HEK293T (cell line): ENCODE measurements around the gene ACCSL.

Experiments used
- CTCF ChIA-PET: fragments of 350-600 bp; formaldehyde crosslinking; extraction: SDS; loops from one replicate; lab custom pipeline; 2021; ENCODE audit warnings: antibody characterized with exemption, inconsistent platforms; lab: Yijun Ruan, JAX
- POLR2A ChIA-PET: fragments of 350-600 bp; formaldehyde crosslinking; extraction: SDS; loops from one replicate; lab custom pipeline; 2020; ENCODE audit warnings: antibody characterized with exemption, inconsistent platforms; lab: Yijun Ruan, JAX
- DNase-seq: peaks from one replicate; pipeline ENCODE4 v3.0.0; 2012; ENCODE audit warnings: mixed read lengths; ENCODE audit errors: extremely low spot score
- ARNT ChIP-seq: fragments of 450-650 bp; IDR thresholded peaks from 2 replicates; pipeline ENCODE4 v1.6.1; 2017; ENCODE audit warnings: mild to moderate bottlenecking
- BHLHE40 ChIP-seq: fragments of 450-650 bp; IDR thresholded peaks from 2 replicates; pipeline ENCODE4 v1.6.1; 2016; ENCODE audit warnings: mild to moderate bottlenecking, moderate library complexity, borderline replicate concordance
- CTBP1 ChIP-seq: fragments of 450-650 bp; IDR thresholded peaks from 2 replicates; pipeline ENCODE4 v1.6.1; 2016; ENCODE audit warnings: borderline replicate concordance
- ELF4 ChIP-seq: fragments of 450-650 bp; IDR thresholded peaks from 2 replicates; pipeline ENCODE4 v1.6.1; 2017; ENCODE audit warnings: antibody characterized with exemption
- FOXA1 ChIP-seq: fragments of 450-650 bp; IDR thresholded peaks from 2 replicates; pipeline ENCODE4 v1.6.1; 2016; ENCODE audit warnings: mild to moderate bottlenecking
- FOXK2 ChIP-seq: fragments of 450-650 bp; IDR thresholded peaks from 2 replicates; pipeline ENCODE4 v1.6.1; 2016; ENCODE audit warnings: mild to moderate bottlenecking
- FOXM1 ChIP-seq: fragments of 450-650 bp; IDR thresholded peaks from 2 replicates; pipeline ENCODE4 v1.6.1; 2017; ENCODE audit warnings: mild to moderate bottlenecking, borderline replicate concordance
- HDGF ChIP-seq: fragments of 450-650 bp; IDR thresholded peaks from 2 replicates; pipeline ENCODE4 v1.6.1; 2017; ENCODE audit warnings: antibody characterized with exemption, borderline replicate concordance
- L3MBTL2 ChIP-seq: fragments of 450-650 bp; conservative IDR thresholded peaks from 2 replicates; pipeline ENCODE4 v1.6.1; 2016; ENCODE audit warnings: mild to moderate bottlenecking
- LEF1 ChIP-seq: fragments of 450-650 bp; IDR thresholded peaks from 2 replicates; pipeline ENCODE4 v1.6.1; 2017; ENCODE audit warnings: mild to moderate bottlenecking, borderline replicate concordance
- NFRKB ChIP-seq: fragments of 450-650 bp; IDR thresholded peaks from 2 replicates; pipeline ENCODE4 v1.6.1; 2016; ENCODE audit warnings: mild to moderate bottlenecking, moderate library complexity
- PKNOX1 ChIP-seq: fragments of 450-650 bp; IDR thresholded peaks from 2 replicates; pipeline ENCODE4 v1.6.1; 2016
- SP1 ChIP-seq: fragments of 450-650 bp; IDR thresholded peaks from 2 replicates; pipeline ENCODE4 v1.6.1; 2017
- SUZ12 ChIP-seq: fragments of 450-650 bp; IDR thresholded peaks from 2 replicates; pipeline ENCODE4 v1.6.1; 2016; ENCODE audit warnings: mild to moderate bottlenecking
- TARDBP ChIP-seq: fragments of 450-650 bp; IDR thresholded peaks from 2 replicates; pipeline ENCODE4 v1.6.1; 2016
- ZNF384 ChIP-seq: fragments of 450-650 bp; IDR thresholded peaks from 2 replicates; pipeline ENCODE4 v1.6.1; 2016

Gene ACCSL

GRCh38 chr11:44047931-44048431 is at the start of gene ACCSL:
TSS of gene ACCSL (plus strand) at chr11:44047981. CDS start at chr11:44048037, 56 bp downstream.
- DNase-seq = no peak
- TF ChIP-seq TARDBP (no peak), BHLHE40 (no peak), FOXK2 (no peak), ZNF384 (no peak), HDGF (no peak), L3MBTL2 (no peak), NFRKB (no peak), ELF4 (no peak), PKNOX1 (no peak), FOXA1 (no peak), SUZ12 (no peak), CTBP1 (no peak), FOXM1 (no peak), ARNT (no peak), LEF1 (no peak), SP1 (no peak)
- ChIA-PET CTCF (no interaction called here), POLR2A (no interaction called here)

DNA sequence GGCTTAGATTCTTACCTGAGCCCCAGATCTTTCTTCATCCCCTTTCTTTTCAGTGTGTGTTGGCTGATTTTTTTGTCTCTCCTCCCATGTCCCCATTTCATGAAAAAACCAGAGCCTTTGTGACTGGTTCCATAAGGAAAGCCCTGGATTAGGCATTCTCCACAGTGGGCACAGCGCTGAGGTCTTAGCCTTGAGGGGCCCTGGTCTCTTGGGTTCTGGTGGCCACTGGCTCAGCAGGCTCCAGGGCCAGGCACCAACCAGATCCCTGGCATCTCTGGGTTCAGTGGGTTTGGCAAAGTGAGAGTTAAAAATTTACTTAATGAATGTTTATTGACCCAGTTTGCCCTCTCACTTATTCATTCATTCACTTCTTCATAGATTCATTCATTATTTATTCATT is 49.5 kb upstream of the ACCSL start:
- POLR2A ChIA-PET = no interaction called here
- CTCF ChIA-PET = no interaction called here
- DNase-seq = no peak
- TF ChIP-seq TARDBP (no peak), ZNF384 (no peak)

DNA sequence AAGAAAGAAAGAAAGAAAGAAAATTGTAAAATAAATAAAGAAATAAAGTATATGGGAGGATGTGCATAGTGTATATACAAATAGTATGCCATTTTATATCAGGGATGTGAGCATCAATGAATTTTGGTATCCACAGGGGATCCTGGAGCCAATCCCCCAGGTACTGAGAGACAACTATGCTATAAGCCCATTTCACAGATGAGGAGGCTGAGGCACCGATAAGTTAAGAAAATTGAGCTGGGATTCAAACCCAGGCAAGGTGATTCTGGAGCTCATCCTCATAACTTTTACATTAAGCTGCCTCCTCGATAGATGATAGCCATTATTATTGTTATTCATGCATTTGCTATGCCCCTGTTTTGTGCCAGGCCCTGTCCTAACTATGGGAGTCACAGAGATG is 47.0 kb upstream of the ACCSL start:
- POLR2A ChIA-PET = no interaction called here
- no peak for DNase-seq
- TF ChIP-seq L3MBTL2 = no peak
- TF ChIP-seq ELF4 = no peak
- no peak for TF ChIP-seq FOXA1
- TF ChIP-seq BHLHE40 = no peak
- no peak for TF ChIP-seq HDGF
- TF ChIP-seq NFRKB = no peak
- TF ChIP-seq CTBP1 = no peak
- TF ChIP-seq FOXM1 = no peak
- no peak for TF ChIP-seq TARDBP
- TF ChIP-seq SP1 = no peak
- CTCF ChIA-PET = no interaction called here

GRCh38 chr11:44002191-44003093 is 45.3 kb upstream of the ACCSL start:
- no peak for DNase-seq
- TF ChIP-seq FOXK2 = no peak
- TF ChIP-seq SUZ12 = no peak
- ChIA-PET CTCF (no interaction called here), POLR2A (no interaction called here)

DNA sequence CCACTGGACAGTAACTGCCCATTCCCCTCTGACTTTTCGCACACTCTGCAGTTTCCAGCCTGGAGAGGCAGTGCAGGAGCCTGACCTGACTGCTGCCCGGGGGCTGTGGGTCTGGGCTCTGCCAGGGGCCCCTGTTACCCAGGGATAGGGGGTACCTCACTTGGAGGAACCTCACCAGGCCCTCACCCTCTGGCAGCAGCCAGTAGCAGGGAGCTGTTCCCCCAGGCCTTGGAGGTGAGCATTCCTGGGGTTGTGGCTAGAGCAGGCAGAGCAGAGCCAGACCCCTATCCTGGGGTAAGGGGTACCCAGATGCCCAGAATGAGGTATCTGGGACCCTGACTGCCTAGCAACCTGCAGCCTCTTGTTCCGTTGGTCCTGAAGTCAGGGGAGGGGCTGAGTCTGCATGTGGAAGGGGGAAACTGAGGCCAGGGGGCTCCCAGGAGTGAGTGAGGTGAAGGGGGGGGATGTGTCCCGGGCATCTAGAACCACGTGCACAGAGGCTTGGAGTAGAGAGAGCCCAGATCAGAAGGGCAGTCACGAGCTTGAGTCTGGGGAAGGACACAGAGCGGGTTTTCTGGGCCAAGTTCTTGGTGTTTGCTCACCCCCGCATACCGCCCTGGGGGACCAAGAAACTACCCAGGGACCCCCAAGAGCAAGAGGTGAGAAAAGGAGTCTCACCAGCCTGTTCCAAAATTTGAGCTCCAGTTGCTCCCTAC is 43.9 kb upstream of the ACCSL start:
- no peak for DNase-seq
- ChIA-PET CTCF (no interaction called here), POLR2A (no interaction called here)
- no peak for TF ChIP-seq BHLHE40
- TF ChIP-seq SUZ12 = no peak
- no peak for TF ChIP-seq PKNOX1
- no peak for TF ChIP-seq NFRKB
- no peak for TF ChIP-seq HDGF
- TF ChIP-seq ELF4 = no peak
- TF ChIP-seq CTBP1 = no peak
- no peak for TF ChIP-seq ARNT
- no peak for TF ChIP-seq FOXA1
- no peak for TF ChIP-seq SP1
- TF ChIP-seq ZNF384 = no peak
- TF ChIP-seq TARDBP = no peak
- TF ChIP-seq L3MBTL2 = no peak
- TF ChIP-seq FOXK2 = no peak
- no peak for TF ChIP-seq LEF1
- no peak for TF ChIP-seq FOXM1

DNA sequence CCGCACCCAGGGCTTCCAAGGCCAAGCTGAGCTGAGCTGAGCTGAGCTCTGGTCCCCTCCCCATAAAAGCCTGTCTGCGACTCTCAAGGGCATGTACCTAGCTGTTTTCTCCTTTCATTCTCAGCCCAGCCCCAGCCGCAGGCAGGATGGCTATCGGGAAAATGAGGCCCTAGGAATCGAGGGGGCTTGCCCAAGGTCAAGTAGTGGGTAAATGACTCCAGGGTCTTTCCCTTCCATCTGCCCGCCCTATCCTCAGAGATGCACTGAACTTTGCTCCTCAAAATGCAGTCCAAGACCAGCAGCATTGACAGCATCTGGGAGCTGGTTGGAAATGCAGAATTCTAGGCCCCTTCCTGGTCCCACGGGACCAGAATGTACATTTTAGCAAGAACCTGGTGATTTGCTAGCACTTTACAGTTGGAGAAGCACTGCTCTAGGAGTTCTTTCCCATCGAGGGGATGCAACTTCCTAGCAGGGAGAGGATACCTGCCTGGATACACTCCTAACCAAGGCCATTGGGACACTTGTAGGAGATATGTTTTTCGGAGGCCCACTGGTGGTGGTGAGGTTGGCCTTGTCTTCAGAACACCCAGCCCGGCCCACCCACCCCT is 43.2 kb upstream of the ACCSL start:
- POLR2A ChIA-PET = no interaction called here
- no peak for DNase-seq

More for the DNA sequence above, 43.2 kb upstream of the ACCSL start:
- CTCF ChIA-PET = no interaction called here
- TF ChIP-seq ELF4 = no peak
- TF ChIP-seq LEF1 = no peak
- no peak for TF ChIP-seq BHLHE40
- no peak for TF ChIP-seq PKNOX1
- TF ChIP-seq TARDBP = no peak
- no peak for TF ChIP-seq HDGF
- no peak for TF ChIP-seq FOXK2
- TF ChIP-seq FOXM1 = no peak
- no peak for TF ChIP-seq NFRKB
- TF ChIP-seq FOXA1 = no peak
- no peak for TF ChIP-seq CTBP1
- TF ChIP-seq ZNF384 = no peak
- TF ChIP-seq SUZ12 = no peak
